ENCODE measurements around the gene AFAP1.

GRCh38 chr4:7962609-7963508, 23.2 kb upstream of the AFAP1 start:
- TF ChIP-seq POLR2AphosphoS5 (IDR thresholded peaks at IDR 0.05), result no peak
- TF ChIP-seq CTCF (IDR thresholded peaks at IDR 0.05), result no peak
- TF ChIP-seq POLR2A (IDR thresholded peaks at IDR 0.05), result no peak
